ENCODE measurements around the gene TEX38.
"Not testable (repeated sequence)": the region's sequence is repeated elsewhere in the genome, so short reads cannot be mapped to it uniquely, and the experiment has no call there.

Gene TEX38

DNA sequence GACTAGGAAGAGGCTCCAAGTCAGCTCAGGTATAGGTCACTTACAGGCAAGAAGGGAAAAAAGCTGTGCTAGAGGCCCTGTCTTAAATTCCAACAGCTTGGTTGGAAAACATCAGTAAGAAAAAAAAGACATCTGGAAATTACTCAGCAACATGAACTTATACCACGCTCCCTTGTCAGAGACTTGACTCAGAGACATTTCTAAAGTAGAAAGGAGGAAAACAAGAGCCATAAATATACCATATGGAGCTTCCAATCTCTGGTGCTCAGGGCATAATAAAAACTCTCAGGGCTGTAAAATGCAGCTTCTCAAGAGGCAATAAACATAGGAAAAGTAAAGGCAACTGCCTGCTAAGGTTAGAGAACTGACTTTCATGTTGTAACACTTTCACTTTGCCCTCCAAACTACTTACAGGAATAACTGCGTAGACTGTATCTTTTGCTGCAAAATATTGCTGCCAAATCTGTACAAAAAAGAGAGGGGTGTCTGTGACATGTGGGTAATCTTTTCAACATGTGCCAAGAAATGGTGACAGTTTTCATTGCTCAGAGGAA is 18.2 kb upstream of the TEX38 start:
- no peak for DNase-seq
- in situ Hi-C loops (cut with MboI; ENCODE audit: low pct_unique_long_range_greater_than_20kb, low sequenced_read_pairs), result no loop called here

DNA sequence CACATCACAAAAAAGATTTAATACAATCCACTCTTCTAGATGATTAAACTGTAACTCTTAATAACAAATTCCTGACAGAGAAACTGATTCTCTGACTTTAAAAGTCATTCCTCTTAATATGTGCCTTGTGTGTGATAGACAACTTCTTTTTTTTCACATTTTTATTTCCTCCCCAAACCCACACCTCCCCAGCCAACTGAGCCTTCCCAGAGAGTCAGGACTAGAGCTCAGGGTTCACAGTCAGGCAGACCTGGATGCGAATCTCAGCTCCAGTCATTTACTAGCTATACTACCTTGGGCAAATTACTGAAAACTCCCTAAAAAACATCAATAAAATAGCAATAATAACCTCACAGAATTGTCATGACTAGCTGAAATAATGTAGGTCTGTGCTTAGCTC is 17.6 kb upstream of the TEX38 start:
- in situ Hi-C loops (cut with MboI; ENCODE audit: low pct_unique_long_range_greater_than_20kb, low sequenced_read_pairs), result no loop called here

DNA sequence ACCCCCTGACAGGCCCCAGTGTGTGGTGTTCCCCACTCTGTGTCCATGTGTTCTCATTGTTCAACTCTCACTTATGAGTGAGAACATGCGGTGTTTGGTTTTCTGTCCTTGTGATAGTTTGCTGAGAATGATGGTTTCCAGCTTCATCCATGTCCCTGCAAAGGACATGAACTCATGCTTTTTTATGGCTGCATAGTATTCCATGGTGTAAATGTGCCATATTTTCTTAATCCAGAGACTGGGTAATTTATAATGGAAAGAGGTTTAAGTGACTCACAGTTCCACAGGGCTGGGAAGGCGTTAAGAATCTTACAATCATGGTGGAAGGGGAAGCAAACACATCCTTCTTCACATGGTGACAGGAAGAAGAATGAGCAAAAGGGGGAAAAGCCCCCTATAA is 17.0 kb upstream of the TEX38 start:
- in situ Hi-C loops (cut with MboI; ENCODE audit: low pct_unique_long_range_greater_than_20kb, low sequenced_read_pairs); DNase-seq: not testable (repeated sequence)

More for the DNA sequence above, 17.6 kb upstream of the TEX38 start:
- no peak for DNase-seq

DNA sequence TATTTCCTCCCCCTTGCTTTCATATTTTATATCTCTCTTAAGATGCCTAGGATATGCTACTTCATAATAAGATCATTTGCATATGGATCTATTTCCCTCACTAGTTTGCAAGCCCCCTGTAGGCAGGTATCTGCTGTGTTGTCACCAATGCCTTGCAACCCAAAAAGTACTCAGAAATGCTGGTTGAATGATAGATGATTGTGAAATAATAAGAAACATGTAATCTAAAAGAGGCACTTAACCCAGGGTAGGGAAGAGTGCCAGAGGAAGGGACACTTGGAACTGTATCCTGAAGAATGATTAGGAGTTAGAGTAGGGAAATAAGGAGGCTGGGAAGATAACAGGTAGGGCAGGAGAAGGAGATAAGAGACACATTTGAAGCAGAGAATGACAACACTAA is 15.8 kb upstream of the TEX38 start:
- in situ Hi-C loops (cut with MboI; ENCODE audit: low pct_unique_long_range_greater_than_20kb, low sequenced_read_pairs), result no loop called here
- no peak for DNase-seq

DNA sequence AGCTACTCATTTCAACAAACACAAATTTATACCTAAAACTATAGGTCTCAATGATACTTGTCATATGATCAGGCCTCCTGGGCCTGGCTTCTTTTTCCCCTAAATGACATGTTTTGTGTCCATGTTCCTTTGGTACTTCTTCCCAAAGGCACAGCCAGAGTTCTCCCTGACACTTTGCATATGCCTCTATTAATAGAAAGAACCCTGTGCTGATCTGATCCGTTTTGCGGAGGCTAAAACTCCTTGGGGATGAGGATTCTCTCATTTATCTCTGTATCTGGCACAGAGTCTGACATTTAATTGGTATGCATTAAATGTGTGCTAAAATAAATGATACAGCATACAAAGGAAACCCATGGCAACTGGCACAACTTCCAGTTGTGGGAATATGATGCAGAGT is 15.0 kb upstream of the TEX38 start:
- in situ Hi-C loops (cut with MboI; ENCODE audit: low pct_unique_long_range_greater_than_20kb, low sequenced_read_pairs), result no loop called here

DNA sequence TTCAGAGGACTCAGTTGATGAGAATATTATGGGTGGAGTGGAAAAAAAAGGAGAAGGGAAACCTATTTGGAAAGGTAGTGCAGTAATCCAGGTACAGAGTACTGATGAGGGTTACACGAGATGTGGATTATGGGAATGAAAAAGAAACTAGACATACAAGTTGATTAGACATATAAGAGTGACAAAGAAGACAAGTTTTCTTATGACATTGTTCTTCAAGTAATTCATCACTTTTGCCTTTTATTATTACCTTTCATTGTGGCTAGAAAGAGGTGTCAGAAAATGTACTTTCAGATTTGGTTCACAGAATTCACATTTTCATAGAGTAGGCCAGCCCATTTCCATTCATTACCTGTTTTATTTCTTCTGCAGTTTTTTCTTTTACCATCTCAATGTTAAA is 13.9 kb upstream of the TEX38 start:
- no peak for DNase-seq
- in situ Hi-C loops (cut with MboI; ENCODE audit: low pct_unique_long_range_greater_than_20kb, low sequenced_read_pairs), result no loop called here

More for the DNA sequence above, 15.0 kb upstream of the TEX38 start:
- DNase-seq, result no peak

DNA sequence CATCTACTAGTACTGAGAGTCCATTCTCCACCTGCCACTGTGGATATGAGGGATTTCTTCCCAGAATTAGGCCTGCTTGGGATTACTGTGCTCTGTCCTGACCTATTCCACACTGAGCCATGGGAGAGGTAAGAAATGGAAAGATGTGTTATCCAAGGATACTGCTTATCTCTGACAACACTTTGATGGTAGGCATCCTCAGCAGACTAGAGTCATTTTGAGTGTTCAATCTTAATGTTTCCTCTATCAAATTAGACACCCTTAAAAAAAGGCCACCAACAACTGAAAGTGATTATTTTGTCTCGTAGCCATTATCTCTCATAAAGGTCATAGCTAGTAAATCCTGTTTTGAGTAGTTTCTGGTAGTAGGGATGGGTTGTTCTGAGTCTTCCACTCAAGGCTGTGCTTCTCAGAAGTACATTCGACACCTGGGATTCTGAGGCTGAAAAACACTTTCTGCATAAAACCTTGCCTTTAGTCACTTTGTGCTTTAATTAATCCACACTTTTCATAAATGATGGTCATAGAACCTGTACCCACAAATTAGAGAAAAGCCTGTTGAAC is 12.3 kb upstream of the TEX38 start:
- in situ Hi-C loops (cut with MboI; ENCODE audit: low pct_unique_long_range_greater_than_20kb, low sequenced_read_pairs), result no loop called here
- DNase-seq, result no peak

DNA sequence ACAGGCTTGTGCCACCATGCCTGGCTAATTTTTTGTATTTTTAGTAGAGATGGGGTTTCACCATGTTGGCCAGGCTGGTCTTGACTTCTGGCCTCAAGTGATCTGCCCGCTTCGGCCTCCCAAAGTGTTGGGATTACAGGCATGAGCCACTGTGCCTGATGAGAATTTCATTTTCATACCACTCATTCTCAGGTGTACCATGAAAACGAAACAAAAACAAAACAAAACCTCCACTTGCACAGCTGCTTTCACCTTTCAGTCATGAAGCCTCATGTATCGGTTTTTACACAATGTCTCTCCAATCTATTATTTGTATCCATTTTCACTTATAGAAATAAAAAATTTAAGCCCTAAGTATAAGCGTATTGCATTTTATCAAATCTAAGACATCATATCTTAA is 11.5 kb upstream of the TEX38 start:
- DNase-seq; in situ Hi-C loops (cut with MboI; ENCODE audit: low pct_unique_long_range_greater_than_20kb, low sequenced_read_pairs): not testable (repeated sequence)

DNA sequence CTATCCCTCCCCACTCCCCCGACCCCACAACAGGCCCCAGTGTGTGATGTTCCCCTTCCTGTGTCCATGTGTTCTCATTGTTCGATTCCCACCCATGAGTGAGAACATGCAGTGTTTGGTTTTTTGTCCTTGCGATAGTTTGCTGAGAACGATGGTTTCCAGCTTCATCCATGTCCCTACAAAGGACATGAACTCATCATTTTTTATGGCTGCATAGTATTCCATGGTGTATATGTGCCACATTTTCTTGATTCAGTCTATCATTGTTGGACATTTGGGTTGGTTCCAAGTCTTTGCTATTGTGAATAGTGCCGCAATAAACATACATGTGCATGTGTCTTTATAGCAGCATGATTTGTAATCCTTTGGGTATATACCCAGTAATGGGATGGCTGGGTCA is 8.7 kb upstream of the TEX38 start:
- DNase-seq; in situ Hi-C loops (cut with MboI; ENCODE audit: low pct_unique_long_range_greater_than_20kb, low sequenced_read_pairs): not testable (repeated sequence)

DNA sequence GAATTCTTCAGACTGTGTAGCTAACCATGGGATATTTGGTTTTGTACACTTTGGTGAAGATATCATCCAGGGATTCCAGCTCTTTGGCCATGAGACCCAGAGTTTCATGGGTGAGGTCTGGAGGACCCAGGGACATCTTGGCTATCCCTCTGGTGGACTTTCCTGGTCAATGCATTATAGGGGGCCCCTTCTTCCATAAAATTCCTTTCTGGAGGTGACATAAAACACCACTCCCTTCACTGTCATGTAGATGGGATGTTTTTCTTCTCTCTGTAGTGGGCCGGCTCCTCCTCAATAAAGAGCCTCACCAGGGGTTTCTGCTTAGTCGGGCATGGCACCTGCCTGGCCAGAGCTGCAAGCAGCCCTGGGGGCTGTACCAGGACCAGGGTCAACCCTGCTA is 5.7 kb upstream of the TEX38 start:
- no peak for DNase-seq
- in situ Hi-C loops (cut with MboI; ENCODE audit: low pct_unique_long_range_greater_than_20kb, low sequenced_read_pairs), result no loop called here

DNA sequence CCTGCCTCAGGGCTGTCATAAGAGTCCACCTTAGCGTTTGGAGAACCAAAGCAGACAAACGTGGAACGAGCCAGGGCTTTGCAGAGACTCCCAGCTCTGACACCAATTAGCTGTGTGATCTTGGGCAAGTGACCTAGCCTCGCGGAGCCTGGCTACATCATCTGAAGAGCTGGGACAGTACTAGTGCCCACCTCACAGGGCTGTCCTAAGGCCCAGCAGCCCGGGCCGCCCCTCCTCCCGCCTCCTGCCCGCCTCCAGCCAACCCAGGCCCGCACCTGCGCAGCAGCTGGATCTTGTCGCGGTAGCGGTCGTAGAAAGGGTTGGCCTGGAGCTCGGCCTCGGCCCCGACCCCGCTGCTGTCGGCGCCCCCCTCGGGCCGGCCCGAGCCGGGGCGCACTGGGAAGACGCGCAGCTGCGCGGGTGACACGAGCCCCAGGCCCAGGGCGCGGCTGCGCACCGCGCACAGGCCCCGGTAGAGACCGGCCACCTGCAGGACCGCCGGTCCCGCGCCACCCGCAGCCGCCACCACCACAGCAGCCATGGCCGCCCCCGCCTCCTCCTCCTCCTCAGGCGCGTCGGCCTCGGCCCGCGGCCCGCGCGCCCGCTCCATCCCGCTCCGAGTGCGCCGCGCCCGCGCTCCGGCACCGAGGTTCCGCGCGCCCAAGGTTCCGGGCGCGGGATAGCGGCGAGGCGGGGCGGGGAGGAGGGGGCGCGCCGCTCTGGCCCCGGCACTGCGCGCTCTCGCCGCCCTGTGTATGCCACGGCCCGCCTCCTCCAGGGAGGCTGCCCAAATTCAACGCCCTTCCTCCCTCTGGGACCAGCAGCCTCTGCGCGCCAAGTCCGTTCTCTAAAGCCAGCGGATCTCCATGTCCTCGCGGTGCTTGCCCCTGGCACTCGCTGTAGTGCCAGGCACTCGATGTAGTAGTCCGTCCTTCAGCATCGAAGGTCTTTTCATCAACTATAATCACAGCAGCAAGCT is 3.6 kb upstream of the TEX38 start, which contains the start of gene ATPAF1:
TSS of gene ATPAF1 (minus strand) at position 583 of the 979 bp plus-strand sequence. CDS start at position 541, 42 bp downstream.
- DNase-seq, result peak; percentile 44
- in situ Hi-C loops (cut with MboI; ENCODE audit: low pct_unique_long_range_greater_than_20kb, low sequenced_read_pairs), result no loop called here

DNA sequence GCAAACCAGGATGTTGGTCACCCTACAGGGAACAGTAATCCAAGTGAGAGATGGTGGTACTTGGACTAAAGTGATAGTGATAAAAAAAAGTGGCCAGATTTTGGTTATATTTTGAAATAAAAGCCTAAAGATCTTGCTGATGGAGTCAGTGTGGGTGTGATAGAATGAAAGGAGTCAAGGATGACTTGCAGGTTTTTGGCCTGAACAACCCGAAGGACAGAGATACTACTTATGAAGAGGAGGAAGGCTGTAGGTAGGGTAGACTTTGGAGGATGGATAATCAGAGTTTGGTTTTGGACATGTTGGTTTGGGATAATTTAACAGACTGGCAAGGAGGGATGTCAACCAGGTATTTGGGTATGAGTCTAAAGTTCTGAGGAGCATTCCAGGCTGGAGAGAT is 1.5 kb upstream of the TEX38 start:
- no peak for DNase-seq
- in situ Hi-C loops (cut with MboI; ENCODE audit: low pct_unique_long_range_greater_than_20kb, low sequenced_read_pairs), result no loop called here

DNA sequence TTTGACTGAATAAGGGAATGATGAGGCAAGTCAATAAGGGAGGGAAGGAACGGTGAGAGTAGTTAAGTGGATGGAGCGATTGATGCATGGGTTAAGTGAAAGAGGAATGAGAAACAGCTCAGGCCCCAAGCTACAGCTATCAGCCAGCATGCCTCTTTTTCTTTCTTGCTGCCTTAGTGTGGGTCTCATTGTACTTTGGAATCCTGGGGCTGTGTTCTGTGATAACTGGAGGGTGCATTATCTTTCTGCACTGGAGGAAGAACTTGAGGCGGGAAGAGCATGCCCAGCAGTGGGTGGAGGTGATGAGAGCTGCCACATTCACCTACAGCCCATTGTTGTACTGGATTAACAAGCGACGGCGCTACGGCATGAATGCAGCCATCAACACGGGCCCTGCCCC is 1.0 kb downstream of the TEX38 start:
- in situ Hi-C loops (cut with MboI; ENCODE audit: low pct_unique_long_range_greater_than_20kb, low sequenced_read_pairs), result no loop called here
- DNase-seq, result no peak

DNA sequence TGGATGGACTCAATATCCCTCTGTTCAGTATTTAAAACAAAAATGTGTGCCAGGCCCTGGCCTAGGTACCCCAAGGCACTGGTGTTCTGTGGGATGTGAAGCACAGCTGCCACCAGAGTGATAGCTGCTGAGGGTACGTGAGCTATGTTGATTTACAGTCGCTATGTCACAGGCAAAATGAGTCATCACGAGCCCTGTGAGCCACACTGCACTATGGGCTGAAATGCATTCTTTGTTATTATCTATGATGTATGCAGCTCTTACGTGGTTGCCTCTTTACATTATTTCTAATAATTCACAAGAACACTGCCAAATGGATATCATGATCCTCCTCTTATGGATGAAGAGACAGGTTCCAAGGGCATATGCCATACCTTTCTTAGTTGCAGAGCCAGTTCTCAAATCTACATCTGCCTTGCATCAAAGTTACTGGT is 2.1 kb downstream of the TEX38 start:
- no peak for DNase-seq
- in situ Hi-C loops (cut with MboI; ENCODE audit: low pct_unique_long_range_greater_than_20kb, low sequenced_read_pairs), result no loop called here

DNA sequence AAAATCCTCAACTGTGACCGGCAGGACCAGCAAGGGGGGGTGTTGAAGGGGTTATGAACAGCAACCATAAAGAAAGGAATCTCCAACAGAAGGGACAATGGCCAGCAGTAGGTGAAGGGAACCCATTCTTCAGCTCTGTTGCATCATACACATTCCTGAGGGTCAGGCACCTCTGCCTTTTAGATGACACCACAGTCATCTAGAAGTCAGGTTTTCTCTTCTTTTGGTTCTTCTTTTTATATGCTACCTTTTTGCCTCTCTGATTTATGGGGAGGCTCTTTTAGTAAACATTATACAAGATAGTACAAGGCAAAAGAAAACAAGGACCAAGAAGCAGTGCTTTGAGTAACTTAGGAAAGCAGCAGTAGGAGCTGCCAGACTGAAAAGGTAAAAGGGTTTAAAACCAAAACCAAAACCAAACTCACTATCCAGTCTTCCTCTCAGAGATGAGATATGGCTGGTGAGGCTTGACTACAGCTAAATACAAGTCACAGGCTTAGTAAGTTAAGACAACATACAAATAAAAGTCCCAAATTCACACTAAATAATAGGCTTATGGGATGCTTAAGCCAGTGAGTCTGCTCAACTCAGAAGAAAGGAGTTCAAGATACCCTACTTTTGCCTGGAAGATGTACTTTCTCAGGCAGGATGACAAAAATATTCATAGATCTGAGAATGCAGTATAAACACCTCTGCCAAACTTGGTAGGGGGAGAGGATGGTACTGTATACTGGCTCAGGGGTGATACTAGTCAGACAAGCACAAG is 4.1 kb downstream of the TEX38 start:
- in situ Hi-C loops (cut with MboI; ENCODE audit: low pct_unique_long_range_greater_than_20kb, low sequenced_read_pairs), result no loop called here
- no peak for DNase-seq

DNA sequence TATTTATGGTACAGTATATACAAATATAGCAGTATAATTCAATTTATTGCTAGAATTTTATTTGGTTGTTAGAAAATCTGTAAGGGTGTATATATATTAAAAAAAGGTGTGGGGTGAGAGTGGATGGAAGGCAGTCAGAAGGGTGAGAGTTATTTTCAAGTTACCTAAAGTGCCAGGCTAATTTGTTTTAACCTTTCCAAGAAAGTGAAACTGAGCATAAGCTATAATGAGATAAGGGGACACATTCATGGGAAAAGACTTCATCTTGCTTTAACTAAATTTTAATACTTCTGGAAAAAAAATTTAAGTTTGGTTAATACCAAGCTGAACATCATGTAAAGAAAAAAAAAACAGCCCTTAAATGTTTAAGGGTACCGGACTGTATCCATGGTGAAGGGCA is 4.9 kb downstream of the TEX38 start:
- DNase-seq, result no peak
- in situ Hi-C loops (cut with MboI; ENCODE audit: low pct_unique_long_range_greater_than_20kb, low sequenced_read_pairs), result no loop called here

DNA sequence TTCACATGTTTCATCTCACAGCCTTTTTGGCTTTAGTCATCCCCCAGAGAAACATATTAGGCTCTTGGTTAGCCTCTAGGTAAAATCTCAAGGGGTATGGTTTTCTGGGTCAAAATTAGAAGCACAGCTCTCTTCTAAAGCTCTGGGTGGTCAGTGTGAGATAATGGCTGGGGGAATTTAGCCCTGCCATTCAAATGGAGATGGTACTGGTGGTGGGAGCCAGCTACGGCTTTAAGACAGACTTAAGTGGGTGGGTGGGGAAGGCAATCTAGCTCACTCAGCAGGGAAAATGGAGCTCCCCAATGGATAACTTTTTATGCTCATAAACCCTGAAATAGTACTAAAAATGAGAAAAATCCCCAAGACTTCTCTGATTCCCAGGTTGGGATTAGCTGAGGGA is 5.7 kb downstream of the TEX38 start:
- in situ Hi-C loops (cut with MboI; ENCODE audit: low pct_unique_long_range_greater_than_20kb, low sequenced_read_pairs), result no loop called here
- no peak for DNase-seq

DNA sequence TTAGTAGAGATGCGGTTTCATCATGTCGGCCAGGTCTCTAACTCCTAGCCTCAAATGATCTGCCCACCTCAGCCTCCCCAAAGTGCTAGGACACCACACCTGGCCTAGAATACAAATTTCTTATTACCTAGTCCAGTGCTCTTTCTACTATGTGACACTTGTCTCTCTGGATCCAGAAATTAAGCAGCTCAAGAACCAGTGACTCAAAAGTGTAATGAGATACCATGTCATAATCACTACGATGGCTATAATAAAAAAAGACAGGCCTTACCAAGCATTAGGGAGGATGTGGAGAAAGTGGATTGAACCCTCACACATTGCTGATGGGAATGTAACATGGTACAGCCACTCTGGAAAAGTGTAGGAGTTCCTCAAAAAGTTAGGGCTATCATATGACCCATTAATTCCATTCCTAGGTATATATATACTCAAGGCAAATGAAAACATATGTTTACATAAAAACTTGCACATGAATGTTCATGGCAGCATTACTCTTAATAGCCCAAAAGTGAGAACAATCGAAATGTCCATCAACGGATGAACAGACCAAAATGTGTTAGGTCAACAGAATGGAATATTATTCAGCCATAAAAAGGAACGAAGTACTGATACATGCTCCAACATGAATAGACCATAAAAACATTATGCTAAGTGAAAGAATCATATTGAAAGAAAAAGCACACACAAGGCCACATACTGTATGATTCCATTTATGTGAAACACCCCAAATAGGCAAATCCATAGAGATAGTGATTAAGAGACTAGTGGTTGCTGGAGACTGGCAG is 8.3 kb downstream of the TEX38 start:
- no peak for DNase-seq
- in situ Hi-C loops (cut with MboI; ENCODE audit: low pct_unique_long_range_greater_than_20kb, low sequenced_read_pairs), result no loop called here
